ENCODE data around the gene SLC25A11. TPM values are rescaled to one million over a fixed set of nuclear protein-coding genes. Genes with fewer than 3 reads are reported as not detected.
A peak's percentile ranks its signal among the peaks of the same experiment; 100 is the strongest.

SLC25A11 gene
- total RNA-seq, 1 experiment from 2014 or later, result 75.1 TPM

- Histone ChIP-seq H3K9me2 (ENCODE audit: insufficient read depth) (no peaks in the 10 kb centered on the region), H2AFZ (ENCODE audit: low read depth, low read length, poor library complexity, severe bottlenecking) (no peak within 1 kb of the TSS), H3K9me3 (ENCODE audit: control insufficient read depth in 1 of 2, insufficient read depth in 1 of 2, low read depth in 1 of 2, low read length in 2 of 2) (no peaks in the 10 kb centered on the region), H3K27ac (ENCODE audit: low read depth, low read length) (peak within 1 kb of the TSS; percentile 99), H3K27me3 (ENCODE audit: insufficient read depth, low read length) (no peaks in the 10 kb centered on the region), H3K4me2 (ENCODE audit: low read length) (peak within 1 kb of the TSS; percentile 100), H3K9ac (ENCODE audit: low read length) (peak within 1 kb of the TSS; percentile 97), H3K4me3 (replicated peaks in 1 of 2; ENCODE audit: low read depth in 1 of 2, low read length in 2 of 2) (peak within 1 kb of the TSS; percentile 96 to 97), H3K36me3 (ENCODE audit: control insufficient read depth in 1 of 2, insufficient read depth in 2 of 2, low read length in 2 of 2) (peaks cover 4 to 15% of the 10 kb centered on the region in 2 experiments; a peak in 2 of 4 replicates), H3K4me1 (ENCODE audit: control insufficient read depth in 1 of 2, insufficient read depth in 2 of 2, low read length in 2 of 2) (peaks cover 23 to 57% of the 10 kb centered on the region in 2 experiments), H3K79me2 (ENCODE audit: insufficient read depth, low read length) (peaks cover 38% of the 10 kb centered on the region), H4K20me1 (ENCODE audit: insufficient read depth) (peaks cover 12% of the 10 kb centered on the region; the same call in 1 of the 2 replicates)
- ChIA-PET CTCF (no interaction called here), RAD21 (ENCODE audit: low non-redundant PET in 1 of 2, low total read pairs in 2 of 2, uncharacterized antibody in 2 of 2, unreplicated experiment in 2 of 2) (no interaction called here), POLR2A (interaction anchor here (1.7 to 3.0 kb wide), 2 partner anchors 11 to 16 kb away, joined by 8 to 22 read pairs; partner anchors contain the start of genes RNF167, SLC25A11 and SPAG7)
- intact Hi-C loops (cut with micrococcal nuclease), result loop anchor here (1.0 kb wide), 1 partner anchor 17 kb away; the partner anchor contains the start of gene SPAG7
- TF ChIP-seq ZFX (IDR thresholded peaks at IDR 0.05) (no peak), YY1 (IDR thresholded peaks at IDR 0.05; ENCODE audit: extremely low read depth, insufficient replicate concordance, low read depth, low read length) (no peak)
- no TSS peak for BruUV-seq (replicated peaks)
- DNase-seq (ENCODE audit: low read depth, low spot score), result no peak
- no peak for ATAC-seq
Measured at GRCh38 chr17:4950746-4951204, 10.9 kb upstream of the SLC25A11 start, which contains the start of gene ENO3. TSS of gene ENO3 (plus strand) at chr17:4951119. CDS start at chr17:4951830, 711 bp downstream.

- Histone ChIP-seq H3K9me3 (ENCODE audit: control insufficient read depth in 1 of 2, insufficient read depth in 1 of 2, low read depth in 1 of 2, low read length in 2 of 2) (no peaks in the 10 kb centered on the region), H3K4me3 (replicated peaks in 1 of 2; ENCODE audit: low read depth in 1 of 2, low read length in 2 of 2) (peak overlapping the region; percentile 96 to 97), H3K4me2 (ENCODE audit: low read length) (peak overlapping the region; percentile 100), H3K36me3 (ENCODE audit: control insufficient read depth in 1 of 2, insufficient read depth in 2 of 2, low read length in 2 of 2) (peaks cover 4 to 15% of the 10 kb centered on the region in 2 experiments; a peak in 2 of 4 replicates), H3K9ac (ENCODE audit: low read length) (peak overlapping the region; percentile 97), H4K20me1 (ENCODE audit: insufficient read depth) (peaks cover 12% of the 10 kb centered on the region; the same call in 1 of the 2 replicates), H3K9me2 (ENCODE audit: insufficient read depth) (no peaks in the 10 kb centered on the region), H3K79me2 (ENCODE audit: insufficient read depth, low read length) (peaks cover 43% of the 10 kb centered on the region), H2AFZ (ENCODE audit: low read depth, low read length, poor library complexity, severe bottlenecking) (no peak overlapping the region), H3K27me3 (ENCODE audit: insufficient read depth, low read length) (no peaks in the 10 kb centered on the region), H3K4me1 (ENCODE audit: control insufficient read depth in 1 of 2, insufficient read depth in 2 of 2, low read length in 2 of 2) (peaks cover 29 to 63% of the 10 kb centered on the region in 2 experiments), H3K27ac (ENCODE audit: low read depth, low read length) (peak overlapping the region; percentile 99)
- TF ChIP-seq ZFX (IDR thresholded peaks at IDR 0.05), result peak; percentile 54; the same call in 1 of the 2 replicates
- TF ChIP-seq POLR2A (IDR thresholded peaks at IDR 0.05; ENCODE audit: borderline replicate concordance, extremely low read depth, insufficient read depth, insufficient read length), result peak; percentile 13
- TF ChIP-seq SIN3A (IDR thresholded peaks at IDR 0.05; ENCODE audit: low read depth), result no peak
- no peak for TF ChIP-seq EZH2phosphoT487 (IDR thresholded peaks at IDR 0.05; ENCODE audit: borderline replicate concordance)
- TF ChIP-seq POLR2AphosphoS5 (IDR thresholded peaks at IDR 0.05; ENCODE audit: low read depth, low read length), result peak; percentile 41
- POLR2A ChIA-PET, result interaction anchor here (3.0 kb wide), 1 partner anchor 17 kb away, joined by 22 read pairs; the partner anchor contains the start of gene SPAG7
- intact Hi-C loops (cut with micrococcal nuclease), result loop anchor here (1.0 kb wide), 1 partner anchor 17 kb away; the partner anchor contains the start of gene SPAG7
- ATAC-seq, result peak; percentile 0; the same call in 1 of the 2 replicates
- CTCF ChIA-PET, result no interaction called here
- RAD21 ChIA-PET (ENCODE audit: low non-redundant PET in 1 of 2, low total read pairs in 2 of 2, uncharacterized antibody in 2 of 2, unreplicated experiment in 2 of 2), result no interaction called here
- BruUV-seq (replicated peaks), result TSS peak; percentile 81
- DNase-seq (ENCODE audit: low read depth, low spot score), result no peak
Measured at GRCh38 chr17:4950075-4950745, 10.4 kb upstream of the SLC25A11 start.
